ENCODE results near the gene TARS3.

The TARS3 gene

GRCh38 chr15:101623367-101624304 lies 100.6 kb downstream of the TARS3 start:
- no peak for DNase-seq (ENCODE audit: low read depth in 2 of 2)

GRCh38 chr15:101621961-101622360 lies 102.3 kb downstream of the TARS3 start:
- DNase-seq (ENCODE audit: low read depth in 2 of 2): no peak

GRCh38 chr15:101620671-101621070 lies 103.6 kb downstream of the TARS3 start:
- DNase-seq (ENCODE audit: low read depth in 2 of 2): no peak

- no peak for DNase-seq (ENCODE audit: low read depth in 2 of 2)
Observed at GRCh38 chr15:101619615-101619865, 104.7 kb downstream of the TARS3 start.

- no peak for DNase-seq (ENCODE audit: low read depth in 2 of 2)
Observed at GRCh38 chr15:101618851-101619614, 105.2 kb downstream of the TARS3 start.

GRCh38 chr15:101618076-101618475 lies 106.2 kb downstream of the TARS3 start:
- DNase-seq (ENCODE audit: low read depth in 2 of 2): no peak

- DNase-seq (ENCODE audit: low read depth in 2 of 2): no peak
Observed at GRCh38 chr15:101617390-101617965, 106.8 kb downstream of the TARS3 start.

- no peak for DNase-seq (ENCODE audit: low read depth in 2 of 2)
Observed at GRCh38 chr15:101615986-101616848, 108.1 kb downstream of the TARS3 start.

GRCh38 chr15:101615414-101615985 lies 108.8 kb downstream of the TARS3 start:
- DNase-seq (ENCODE audit: low read depth in 2 of 2): no peak

- no peak for DNase-seq (ENCODE audit: low read depth in 2 of 2)
Observed at GRCh38 chr15:101614761-101615160, 109.5 kb downstream of the TARS3 start.

GRCh38 chr15:101614001-101614585 lies 110.2 kb downstream of the TARS3 start:
- no peak for DNase-seq (ENCODE audit: low read depth in 2 of 2)

- no peak for DNase-seq (ENCODE audit: low read depth in 2 of 2)
Observed at GRCh38 chr15:101613130-101614000, 110.9 kb downstream of the TARS3 start.

GRCh38 chr15:101612676-101613075 lies 111.6 kb downstream of the TARS3 start:
- DNase-seq (ENCODE audit: low read depth in 2 of 2): no peak

- DNase-seq (ENCODE audit: low read depth in 2 of 2): no peak
Observed at GRCh38 chr15:101611580-101612299, 112.5 kb downstream of the TARS3 start.

- no peak for DNase-seq (ENCODE audit: low read depth in 2 of 2)
Observed at GRCh38 chr15:101611007-101611406, 113.3 kb downstream of the TARS3 start.

GRCh38 chr15:101610611-101611000 lies 113.7 kb downstream of the TARS3 start:
- no peak for DNase-seq (ENCODE audit: low read depth in 2 of 2)

GRCh38 chr15:101609742-101610610 lies 114.3 kb downstream of the TARS3 start:
- no peak for DNase-seq (ENCODE audit: low read depth in 2 of 2)

- DNase-seq (ENCODE audit: low read depth in 2 of 2): no peak
Observed at GRCh38 chr15:101608201-101608600, 116.1 kb downstream of the TARS3 start.

Measured in activated CD4-positive, alpha-beta T cell treated with anti-CD3 and anti-CD28 coated beads for 24 hours (primary cell).